Renal cortex interstitium (tissue), 11 donors: Measurements from ENCODE around the gene ZNF341. TPM values are rescaled to one million over a fixed set of nuclear protein-coding genes. Genes with fewer than 3 reads are reported as not detected.
"Not testable (repeated sequence)": the region's sequence is repeated elsewhere in the genome, so short reads cannot be mapped to it uniquely, and the experiment has no call there.

Experiments used
- DNase-seq, 11 donors: peaks; one replicate each; pipeline ENCODE4 v3.0.0-alpha.2; 2013; ENCODE audit warnings: low read depth in 9 of 11, low spot score in 4 of 11; ENCODE audit errors: extremely low read depth in 1 of 11
- polyA plus RNA-seq, 3 donors: library from polyadenylated mRNA; unstranded; fragments of 120-200 nt; gene quantifications; one replicate each; pipeline ENCODE4 v1.2.1, GENCODE V29; 2013; ENCODE audit not compliant: insufficient read length in 3 of 3

Gene ZNF341
- polyA plus RNA-seq, 3 donors: 2.4 to 4.4 (median 3.3) TPM

DNA sequence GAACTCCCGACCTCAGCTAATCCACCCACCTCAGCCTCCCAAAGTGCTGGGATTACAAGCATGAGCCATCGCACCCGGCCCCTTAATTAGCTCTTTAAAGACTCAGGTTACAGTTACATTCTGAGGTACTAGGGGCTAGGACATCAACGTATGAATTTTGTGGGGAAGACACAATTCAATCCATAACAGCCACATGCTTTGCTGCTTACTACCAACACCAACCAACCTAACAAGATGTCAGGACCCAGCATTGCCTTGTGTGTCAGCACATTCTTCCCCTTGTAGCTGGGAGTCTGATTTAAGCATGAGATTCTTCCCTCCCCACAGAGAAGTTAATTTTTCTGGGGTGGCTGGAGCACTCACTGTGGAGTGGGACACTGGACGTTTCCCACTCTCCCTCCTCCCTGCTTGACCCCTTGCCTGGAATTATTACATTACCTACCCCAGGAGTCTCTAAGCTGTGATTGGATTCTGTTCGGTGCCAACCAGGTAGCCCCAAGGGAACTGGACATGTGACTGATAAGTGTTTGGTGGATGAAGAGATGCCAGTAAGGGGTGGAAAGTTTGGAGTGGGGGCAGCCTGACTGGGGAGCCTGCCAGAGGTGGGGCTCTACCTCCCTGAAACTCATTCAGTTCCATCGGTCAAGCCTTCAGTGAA lies 6.1 kb upstream of the ZNF341 start:
- DNase-seq: no peak

DNA sequence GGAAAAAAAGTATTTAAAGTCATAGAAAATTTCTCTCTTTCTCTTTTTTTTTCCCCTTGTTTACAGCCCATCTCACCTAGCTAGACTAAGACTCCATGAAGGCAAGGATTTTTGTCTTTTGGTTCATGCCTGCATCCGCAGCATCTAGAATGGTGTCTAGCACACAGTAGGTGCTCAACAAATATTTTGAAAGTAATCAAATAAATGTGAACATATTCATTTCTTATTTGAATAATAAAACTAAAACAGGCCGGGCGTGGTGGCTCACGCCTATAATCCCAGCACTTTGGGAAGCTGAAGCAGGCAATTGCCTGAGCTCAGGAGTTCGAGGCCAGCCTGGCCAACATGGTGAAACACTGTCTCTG lies 4.7 kb upstream of the ZNF341 start:
- no peak for DNase-seq

DNA sequence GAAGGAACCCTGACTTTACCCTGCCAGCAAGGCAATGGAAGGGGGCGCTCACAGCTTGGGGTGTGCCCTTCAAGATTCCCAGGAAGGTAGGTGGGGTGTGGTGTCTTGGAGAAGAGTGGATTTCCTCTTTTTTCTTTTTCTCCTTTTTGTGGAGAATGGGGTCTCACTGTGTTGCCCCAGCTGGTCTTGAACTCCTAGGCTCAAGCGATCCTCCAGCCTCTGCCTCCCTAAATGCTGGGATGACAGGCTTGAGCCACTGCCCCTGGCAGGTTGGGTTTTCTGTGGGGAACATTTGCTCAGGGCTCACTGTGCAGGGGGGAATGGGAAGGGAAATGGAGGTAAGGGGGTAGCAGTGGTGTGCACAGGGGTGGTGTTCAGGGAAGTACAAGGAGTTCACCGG lies 4.0 kb upstream of the ZNF341 start:
- DNase-seq: no peak

DNA sequence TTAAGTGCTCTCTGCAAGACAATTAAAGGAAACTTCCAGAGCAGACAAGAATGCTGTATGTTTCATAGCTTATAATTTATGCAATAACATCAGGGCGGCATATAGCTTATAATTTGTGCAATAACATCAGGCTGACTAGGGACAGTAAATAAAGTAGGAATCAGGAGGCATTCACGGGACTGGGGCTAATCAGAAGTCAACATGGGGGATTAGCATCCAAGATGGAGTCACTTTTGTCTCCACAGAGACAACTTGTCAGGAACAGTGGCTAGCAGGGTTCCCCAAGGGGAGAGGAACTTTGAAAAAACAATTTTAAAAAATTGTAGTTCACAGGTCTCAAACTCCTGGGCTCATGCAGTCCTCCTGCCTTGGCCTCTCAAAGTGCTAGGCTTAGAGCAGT lies 3.3 kb upstream of the ZNF341 start:
- no peak for DNase-seq

DNA sequence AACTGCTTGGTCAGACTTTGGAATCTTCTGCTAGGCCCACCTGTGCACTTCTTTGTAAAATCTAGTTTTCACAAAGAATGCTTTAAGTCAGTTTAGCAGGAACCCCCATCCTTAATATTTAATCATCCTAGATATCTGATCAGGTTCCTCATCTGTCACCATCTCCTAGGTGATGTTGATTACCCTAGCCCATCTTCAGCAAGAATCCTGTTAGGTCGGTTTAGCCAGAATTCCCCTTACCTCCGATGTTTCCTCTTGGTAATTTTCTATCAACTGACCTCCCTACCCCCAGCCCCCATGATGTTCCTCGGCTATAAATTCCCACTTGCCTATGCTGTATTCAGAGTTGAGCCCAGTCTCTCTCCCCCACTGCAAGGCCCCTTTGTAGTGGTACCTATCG lies 2.7 kb upstream of the ZNF341 start:
- DNase-seq: no peak

DNA sequence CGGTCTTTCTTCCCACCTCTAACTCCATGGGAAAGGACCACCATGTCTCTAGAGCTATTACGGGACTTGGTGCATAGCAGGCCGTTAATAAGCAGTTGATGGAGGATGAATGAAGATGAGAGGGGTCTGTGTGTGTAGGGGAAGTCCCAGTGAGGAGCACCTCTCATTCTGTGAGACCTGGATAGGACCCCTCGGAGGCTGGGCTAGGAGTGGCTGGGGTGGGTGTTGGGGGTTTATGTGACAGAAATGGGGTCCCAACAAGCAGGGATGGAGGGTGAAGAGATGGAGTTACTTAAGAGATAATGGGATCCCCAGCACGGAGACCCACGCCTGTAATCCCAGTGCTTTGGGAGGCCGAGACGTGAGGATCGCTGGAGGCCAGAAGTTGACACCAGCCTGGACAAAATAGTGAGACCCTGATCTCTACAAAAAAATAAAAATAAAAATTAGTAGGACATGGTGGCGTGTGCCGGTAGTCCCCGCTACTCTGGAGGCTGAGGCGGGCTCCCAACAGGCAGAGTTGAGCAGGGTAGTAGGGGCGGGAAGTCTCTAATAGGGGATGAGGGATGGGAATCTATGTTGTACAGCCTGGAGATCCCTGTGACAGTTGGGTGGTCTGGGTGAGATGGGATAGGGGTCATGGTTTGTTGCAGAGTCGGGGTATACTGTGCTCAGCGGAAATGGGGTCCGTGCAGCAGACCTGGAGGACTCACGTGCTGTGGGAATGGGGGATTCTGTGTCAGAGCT lies 677 bp upstream of the ZNF341 start:
- DNase-seq: no peak

DNA sequence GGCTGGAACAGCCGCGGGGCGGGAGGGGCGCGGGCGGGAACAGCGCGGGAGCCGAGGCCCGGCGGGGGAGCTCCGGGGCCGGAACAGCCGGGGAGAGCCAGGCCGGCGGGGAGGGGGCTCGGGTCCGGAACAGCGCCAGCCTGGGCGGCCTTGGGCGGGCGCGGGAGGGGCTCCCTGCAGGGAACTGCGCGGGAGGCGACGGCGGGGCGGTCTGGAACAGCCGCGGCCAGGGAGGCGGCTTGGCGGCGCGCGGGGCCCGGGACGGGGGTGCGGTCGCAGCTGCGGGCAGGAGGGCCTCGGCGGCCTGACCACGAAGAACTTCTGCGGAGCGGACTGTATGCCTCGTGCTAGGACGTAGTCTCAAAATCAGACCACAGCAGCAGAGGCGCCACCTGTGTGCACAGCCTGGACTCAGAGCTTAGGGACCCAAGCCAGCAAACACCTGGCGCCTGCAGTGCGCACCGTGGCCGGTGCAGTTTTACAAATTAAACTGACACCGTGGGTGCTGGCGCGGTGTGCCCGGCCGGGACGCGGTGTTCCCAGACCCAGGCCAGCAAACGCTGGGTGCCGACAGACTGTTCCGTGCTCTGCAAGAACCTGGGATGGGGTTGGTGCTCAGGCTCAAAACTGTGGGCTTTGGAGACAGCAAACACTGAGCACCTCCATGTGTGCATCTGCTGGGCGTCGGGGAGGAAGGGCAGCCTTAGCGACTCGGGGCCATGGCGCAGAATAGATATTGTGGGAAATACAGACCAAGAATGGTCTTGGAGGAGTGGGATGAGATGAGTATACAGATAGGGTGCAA lies 572 bp downstream of the ZNF341 start:
- DNase-seq: peak in 4 of 11 donors; percentile 35 to 92 (median 80)

DNA sequence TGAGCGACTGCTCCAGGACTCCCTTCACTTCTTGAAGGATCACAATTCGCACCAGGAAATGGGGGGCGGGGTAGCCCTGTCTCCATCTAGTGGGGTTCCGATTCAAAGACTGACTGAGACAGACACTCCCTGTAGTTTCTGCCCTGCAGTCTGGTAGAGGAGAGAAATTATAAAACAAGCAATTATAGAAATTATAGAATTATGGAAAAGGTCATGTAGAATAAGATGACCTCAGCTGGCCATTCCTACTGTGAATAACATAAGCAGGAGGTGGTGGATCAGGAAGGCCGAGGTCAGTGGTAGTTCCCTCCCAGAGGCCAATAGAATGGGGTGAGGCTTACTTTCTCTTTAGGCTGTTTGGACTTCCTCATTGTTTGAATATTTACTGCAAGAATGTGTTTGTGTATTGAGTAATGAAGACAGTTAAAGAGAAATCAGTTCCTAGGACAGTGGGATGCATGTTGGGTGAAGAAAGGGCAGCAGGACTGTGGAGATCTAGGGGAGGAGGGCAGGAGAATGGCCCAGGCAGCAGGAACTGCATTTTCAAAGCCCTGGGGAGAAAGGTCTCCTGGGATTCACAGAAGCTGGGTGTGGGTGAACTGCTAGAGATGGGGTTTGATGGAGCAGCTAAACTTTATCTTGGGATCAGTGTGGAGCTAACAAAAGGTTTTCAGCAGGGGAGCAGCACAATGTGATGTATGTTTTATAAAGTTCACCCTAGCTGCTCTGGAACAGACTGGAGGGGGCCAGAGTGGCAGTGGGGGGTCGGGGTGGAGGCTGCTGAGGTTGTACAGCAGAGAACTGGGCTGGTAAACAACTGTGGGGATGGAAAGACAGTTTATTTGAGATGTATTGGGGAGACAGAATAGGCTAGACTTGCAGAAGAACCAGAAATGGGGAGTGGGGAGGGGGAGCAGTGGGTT lies 2.1 kb downstream of the ZNF341 start:
- DNase-seq: peak in 3 of 11 donors; percentile 10 to 49 (median 10)

DNA sequence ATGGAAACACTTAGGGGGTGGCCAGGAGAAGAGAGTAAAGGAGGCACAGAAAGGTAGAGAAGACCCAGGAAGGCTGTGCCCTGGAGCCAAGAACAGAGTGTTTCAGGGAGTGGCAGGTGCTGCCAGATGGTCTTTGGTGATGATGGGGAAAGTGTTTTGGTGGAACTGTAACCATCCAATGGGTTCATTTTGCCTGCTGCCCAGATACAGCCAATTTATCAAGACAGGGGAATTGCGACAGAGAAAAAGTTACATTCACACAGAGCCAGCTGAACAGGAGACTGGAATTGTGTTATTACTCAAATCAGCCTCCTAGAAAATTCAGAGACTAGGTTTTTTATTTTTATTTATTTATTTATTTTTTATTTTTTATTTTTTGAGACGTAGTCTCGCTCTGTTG lies 5.2 kb downstream of the ZNF341 start:
- DNase-seq: no peak

DNA sequence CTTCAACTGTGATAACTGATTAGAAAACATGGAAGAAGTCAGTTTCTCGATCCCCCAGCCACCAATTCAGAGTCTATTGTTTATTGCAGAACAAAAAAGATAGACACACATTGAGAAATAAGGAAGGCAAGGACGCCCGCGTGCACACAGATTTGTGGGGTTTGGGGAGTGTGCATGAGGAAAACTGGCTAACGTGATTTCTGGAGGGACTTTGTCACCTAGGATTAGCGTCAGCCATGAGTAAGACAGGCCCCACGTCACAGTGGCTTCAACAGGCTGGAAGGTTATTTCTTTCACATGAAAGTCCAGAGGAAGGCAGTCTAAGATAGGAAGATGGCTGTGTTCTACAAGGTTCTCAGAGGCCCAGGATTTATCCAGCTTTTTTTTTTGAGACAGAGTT lies 7.7 kb downstream of the ZNF341 start:
- DNase-seq: no peak

DNA sequence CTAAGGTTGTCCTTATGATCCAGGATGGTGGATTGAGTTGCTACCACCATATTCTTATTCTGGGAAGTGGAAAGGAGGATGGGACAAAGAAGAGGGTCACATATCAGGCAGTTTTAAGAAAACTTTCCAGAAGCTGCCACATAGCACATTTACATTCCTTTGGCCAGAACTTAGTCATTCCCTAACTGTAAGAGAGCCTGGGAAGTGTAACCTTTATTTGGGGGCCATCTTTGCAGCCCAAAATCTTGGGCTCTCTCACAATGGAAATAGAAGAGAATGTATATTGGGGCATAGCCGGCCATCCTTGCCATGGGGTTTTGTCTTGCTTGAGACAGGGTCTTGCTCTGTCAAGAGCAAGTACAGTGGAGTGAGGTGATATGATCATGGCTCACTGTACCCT lies 8.4 kb downstream of the ZNF341 start:
- no peak for DNase-seq

DNA sequence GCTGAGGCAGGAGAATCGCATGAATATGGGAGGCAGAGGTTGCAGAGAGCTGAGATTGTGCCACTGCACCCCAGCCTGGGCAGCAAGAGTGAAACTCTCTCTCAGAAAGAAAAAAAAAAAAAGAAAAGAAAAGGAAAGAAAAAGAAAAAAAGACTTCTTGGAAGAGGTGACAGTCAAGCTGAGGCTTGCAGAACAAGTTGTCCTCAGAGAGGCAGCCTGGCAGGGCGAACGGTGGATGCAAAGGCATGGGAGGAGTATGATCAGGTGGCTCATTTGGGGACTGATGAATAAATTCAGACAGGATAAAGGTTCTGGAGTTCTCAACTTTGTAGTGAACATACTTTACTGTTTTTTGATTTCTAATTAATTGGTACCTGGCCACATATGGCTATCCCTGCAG lies 12.4 kb downstream of the ZNF341 start:
- no peak for DNase-seq

DNA sequence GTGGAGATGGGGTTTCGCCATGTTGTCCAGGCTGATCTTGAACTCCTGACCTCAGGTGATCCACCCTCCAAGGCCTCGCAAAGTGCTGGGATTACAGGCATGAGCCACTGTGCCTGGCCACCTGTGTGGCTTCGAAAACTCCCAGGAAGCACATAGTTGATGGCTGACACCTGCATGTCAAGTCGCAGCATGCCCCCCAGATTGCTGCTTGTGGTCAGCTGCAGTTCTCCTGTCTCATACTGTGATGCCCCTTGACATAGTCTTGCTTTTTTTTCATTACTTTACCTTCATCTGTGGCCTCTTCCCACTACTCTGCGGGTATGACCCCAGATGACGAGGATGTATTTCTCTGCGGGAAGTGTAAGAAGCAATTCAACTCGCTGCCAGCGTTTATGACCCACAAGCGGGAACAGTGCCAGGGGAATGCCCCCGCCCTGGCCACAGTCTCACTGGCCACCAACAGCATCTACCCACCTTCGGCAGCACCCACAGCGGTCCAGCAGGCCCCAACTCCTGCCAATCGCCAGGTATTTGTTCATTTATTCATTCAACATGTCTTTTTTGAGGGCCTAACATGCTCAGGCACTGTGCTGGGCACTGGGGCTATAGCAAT lies 13.1 kb downstream of the ZNF341 start:
- no peak for DNase-seq

DNA sequence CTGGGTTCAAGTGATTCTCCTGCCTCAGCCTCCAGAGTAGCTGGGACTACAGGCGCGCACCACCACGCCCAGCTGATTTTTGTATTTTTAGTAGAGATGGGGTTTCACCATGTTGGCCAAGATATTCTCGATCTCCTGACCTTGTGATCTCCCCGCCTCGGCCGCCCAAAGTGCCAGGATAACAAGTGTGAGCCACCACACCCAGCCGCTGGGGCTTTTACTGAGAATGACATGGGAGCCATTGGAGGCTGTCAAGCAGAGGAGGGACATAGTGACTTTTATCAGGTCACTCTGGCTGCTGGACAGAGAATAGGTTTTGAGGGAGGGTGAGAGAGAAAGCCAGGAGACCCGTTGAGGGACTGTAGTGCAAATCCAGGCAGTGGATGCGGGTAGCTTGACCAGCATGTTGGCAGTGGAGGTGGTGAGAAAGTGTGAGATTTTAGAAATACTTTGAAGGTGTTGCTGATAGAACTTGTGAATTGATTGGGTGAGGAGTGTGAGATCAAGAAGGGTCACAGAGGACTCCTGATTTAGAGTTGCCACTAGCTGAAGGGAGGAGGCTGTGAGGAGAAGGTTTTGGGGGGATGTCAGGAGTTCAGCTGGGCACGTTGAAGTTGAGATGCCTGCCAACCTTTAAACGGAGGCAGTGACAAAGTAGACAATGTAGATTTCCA lies 14.7 kb downstream of the ZNF341 start:
- DNase-seq: no peak

DNA sequence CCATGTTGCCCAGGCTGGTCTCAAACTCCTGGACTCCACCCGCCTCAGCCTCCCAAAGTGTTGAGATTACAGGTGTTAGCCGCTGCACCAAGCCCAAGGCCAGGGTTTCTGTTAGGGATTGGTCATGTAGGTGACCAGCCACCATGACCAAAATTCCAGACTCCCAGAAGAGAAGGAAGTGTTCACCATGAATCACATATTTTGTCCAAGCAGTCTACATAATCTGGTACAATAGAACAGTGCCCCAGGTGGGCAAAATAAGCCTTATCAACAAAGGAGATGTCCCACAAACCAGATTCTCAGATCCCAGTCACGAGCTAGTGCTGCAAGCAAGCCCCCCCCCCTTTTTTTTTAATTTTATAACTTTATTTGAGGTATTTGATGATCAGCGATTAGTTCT lies 20.0 kb downstream of the ZNF341 start:
- no peak for DNase-seq

DNA sequence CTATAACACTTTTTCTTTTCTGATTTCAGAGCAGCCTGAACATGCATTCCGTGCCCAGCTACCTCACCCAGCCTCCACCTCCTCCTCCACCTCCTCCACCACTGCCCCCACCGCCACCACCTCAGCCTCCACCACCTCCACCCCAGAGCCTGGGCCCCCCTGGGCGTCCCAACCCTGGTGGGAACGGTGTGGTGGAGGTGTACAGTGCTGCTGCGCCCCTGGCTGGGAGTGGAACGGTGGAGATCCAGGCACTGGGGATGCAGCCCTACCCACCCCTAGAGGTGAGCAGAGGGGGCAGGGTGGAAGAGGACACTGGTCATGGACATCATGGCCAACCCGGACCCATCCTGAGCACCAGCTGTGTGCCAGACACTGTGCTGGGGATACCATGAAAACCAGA lies 21.3 kb downstream of the ZNF341 start:
- DNase-seq: no peak

DNA sequence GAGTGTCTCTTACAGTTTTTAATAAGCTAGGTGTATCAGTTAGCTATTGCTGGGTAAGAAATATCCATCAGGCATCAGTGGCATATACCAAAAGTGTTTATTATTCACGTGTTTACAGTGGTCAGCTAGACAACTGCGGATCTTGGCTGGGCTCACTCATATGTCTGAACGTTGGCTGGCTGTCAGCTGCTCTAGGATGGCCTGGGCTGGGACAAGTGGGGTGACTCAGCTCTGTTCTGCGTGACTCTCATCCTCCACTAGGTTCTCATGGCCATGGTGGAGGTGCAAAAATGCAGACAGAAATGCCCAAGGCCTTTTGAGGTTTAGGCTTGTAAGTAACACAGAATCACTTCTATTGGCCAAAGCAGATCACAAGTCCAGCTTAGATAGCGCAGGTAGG lies 22.0 kb downstream of the ZNF341 start:
- no peak for DNase-seq

DNA sequence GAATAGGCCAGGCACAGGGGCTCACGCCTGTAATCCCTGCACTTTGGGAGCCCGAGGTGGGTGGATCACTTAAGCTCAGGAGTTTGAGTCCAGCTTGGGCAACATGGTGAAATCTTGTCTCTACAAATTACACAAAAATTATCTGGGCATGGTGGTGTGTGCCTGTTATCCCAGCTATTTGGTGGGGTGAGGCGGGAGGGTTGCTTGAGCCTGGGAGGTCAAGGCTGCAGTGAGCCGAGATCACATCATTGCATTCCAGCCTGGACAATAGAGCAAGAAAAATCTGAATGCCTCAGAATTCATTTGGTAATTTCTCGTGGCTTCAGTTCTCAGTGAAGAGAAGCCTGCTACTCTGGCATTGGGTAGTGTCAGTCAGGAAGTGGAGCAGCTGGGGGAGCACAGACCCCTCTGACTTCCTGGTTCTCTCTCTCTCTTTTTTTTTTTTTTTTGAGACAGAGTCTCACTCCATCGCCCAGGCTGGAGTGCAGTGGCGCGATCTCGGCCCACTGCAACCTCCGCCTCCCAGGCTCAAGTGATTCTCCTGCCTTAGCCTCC lies 24.2 kb downstream of the ZNF341 start:
- not testable (repeated sequence) for DNase-seq
